HCT116 (cell line): ENCODE data around the gene LYSMD2.

Source experiments
- CTCF ChIP-seq, 3 experiments: fragments of 200-600 bp in 1 of 3; sonication (generic) in 1 of 3; IDR thresholded peaks in 2 of 3; conservative IDR thresholded peaks in 1 of 3; 2 replicates each; pipeline ENCODE4 v1.5.1; 2012 to 2017; ENCODE audit warnings: low read depth in 2 of 3, low read length in 2 of 3, antibody characterized with exemption in 1 of 3, borderline replicate concordance in 1 of 3, control low read depth in 1 of 3, mild to moderate bottlenecking in 1 of 3, mixed read lengths in 1 of 3, mixed run types in 1 of 3, moderate library complexity in 1 of 3; ENCODE audit not compliant: insufficient read depth in 1 of 3
- ELF1 ChIP-seq: IDR thresholded peaks from 2 replicates; pipeline ENCODE4 v1.6.1; 2012; ENCODE audit warnings: low read depth, borderline replicate concordance
- EZH2 ChIP-seq: fragments of 200-600 bp; sonication (generic); IDR thresholded peaks from 2 replicates; pipeline ENCODE4 v1.6.1; 2017; ENCODE audit warnings: antibody characterized with exemption, mixed run types
- MAX ChIP-seq: IDR thresholded peaks from 2 replicates; pipeline ENCODE4 v1.6.1; 2012
- POLR2A ChIP-seq: IDR thresholded peaks from 2 replicates; pipeline ENCODE4 v1.7.0; 2011; ENCODE audit warnings: borderline replicate concordance; ENCODE audit not compliant: insufficient read depth, insufficient read length; ENCODE audit errors: extremely low read depth
- POLR2AphosphoS5 ChIP-seq: IDR thresholded peaks from 2 replicates; pipeline ENCODE4 v1.6.1; 2011; ENCODE audit warnings: mild to moderate bottlenecking, low read depth, low read length, moderate library complexity

GRCh38 chr15:51714911-51715310 is 22.5 kb downstream of the LYSMD2 start:
- no peak for TF ChIP-seq CTCF (IDR thresholded peaks at IDR 0.05 in 2 of 3, conservative IDR thresholded peaks at IDR 0.05 in 1 of 3; ENCODE audit: borderline replicate concordance in 1 of 3, insufficient read depth in 1 of 3, low read depth in 2 of 3, low read length in 2 of 3)
- no peak for TF ChIP-seq MAX
- TF ChIP-seq ELF1 = no peak
- no peak for TF ChIP-seq POLR2A
- TF ChIP-seq POLR2AphosphoS5 = no peak
- no peak for TF ChIP-seq EZH2
